Endothelial cell (in vitro differentiated cells): Measurements from ENCODE around the gene DISC1. TPM values are rescaled to one million over a fixed set of nuclear protein-coding genes. Genes with fewer than 3 reads are reported as not detected.

ENCODE experiments used
- DNase-seq: peaks from one replicate; pipeline ENCODE4 v3.0.0; 2021; ENCODE audit warnings: low spot score
- H3K27ac Mint-ChIP-seq: one replicate; pipeline ENCODE4 v1.8.0; 2021; ENCODE audit warnings: mixed read lengths, inconsistent platforms; ENCODE audit not compliant: unreplicated experiment
- H3K27me3 Mint-ChIP-seq: one replicate; pipeline ENCODE4 v1.8.0; 2021; ENCODE audit warnings: mild to moderate bottlenecking, moderate library complexity, mixed read lengths, inconsistent platforms; ENCODE audit not compliant: unreplicated experiment
- H3K36me3 Mint-ChIP-seq: one replicate; pipeline ENCODE4 v1.8.0; 2021; ENCODE audit warnings: mild to moderate bottlenecking, low read depth, mixed read lengths, inconsistent platforms; ENCODE audit not compliant: unreplicated experiment
- H3K4me1 Mint-ChIP-seq: one replicate; pipeline ENCODE4 v1.8.0; 2021; ENCODE audit warnings: mild to moderate bottlenecking, mixed read lengths, inconsistent platforms; ENCODE audit not compliant: unreplicated experiment
- H3K4me3 Mint-ChIP-seq: one replicate; pipeline ENCODE4 v1.8.0; 2021; ENCODE audit warnings: mild to moderate bottlenecking, mixed read lengths, inconsistent platforms; ENCODE audit not compliant: unreplicated experiment
- H3K9me3 Mint-ChIP-seq: one replicate; pipeline ENCODE4 v1.8.0; 2021; ENCODE audit warnings: mixed read lengths, inconsistent platforms; ENCODE audit not compliant: unreplicated experiment
- CTCF ChIP-seq: fragments of 200-600 bp; sonication (generic); IDR thresholded peaks from one replicate; pipeline ENCODE4 v1.5.0; 2021; ENCODE audit warnings: antibody characterized with exemption; ENCODE audit not compliant: unreplicated experiment
- total RNA-seq: library from RNA; stranded (reverse); fragmentation: NEBNext Ultra II Directional; extraction: Animal tissue kit (Norgen Biotek cat#: 25700); gene quantifications from one replicate; pipeline ENCODE4 v1.2.1, GENCODE V29; 2021; ENCODE audit not compliant: unreplicated experiment

The DISC1 gene
- total RNA-seq, 1 donor from 2014 or later = 82.5 TPM

GRCh38 chr1:231605149-231606100 lies 21.2 kb upstream of the DISC1 start:
- H3K9me3 Mint-ChIP-seq = no peaks in the 10 kb centered on the region
- no peaks in the 10 kb centered on the region for H3K27me3 Mint-ChIP-seq
- DNase-seq = no peak
- H3K36me3 Mint-ChIP-seq = no peaks in the 10 kb centered on the region
- H3K4me3 Mint-ChIP-seq = no peak overlapping the region
- no peak overlapping the region for H3K27ac Mint-ChIP-seq
- no peak for TF ChIP-seq CTCF
- peaks cover 8% of the 10 kb centered on the region for H3K4me1 Mint-ChIP-seq

- no peak for DNase-seq
- Mint-ChIP-seq H3K36me3 (no peaks in the 10 kb centered on the region), H3K4me1 (peaks cover 8% of the 10 kb centered on the region), H3K4me3 (no peak overlapping the region), H3K27me3 (peaks cover 5% of the 10 kb centered on the region), H3K27ac (no peak overlapping the region), H3K9me3 (no peaks in the 10 kb centered on the region)
- no peak for TF ChIP-seq CTCF
These were observed 19.9 kb upstream of the DISC1 start for GRCh38 chr1:231606712-231607111.

- Mint-ChIP-seq H3K4me1 (peaks cover 19% of the 10 kb centered on the region), H3K27ac (no peak overlapping the region), H3K9me3 (no peaks in the 10 kb centered on the region), H3K4me3 (no peak overlapping the region), H3K36me3 (no peaks in the 10 kb centered on the region), H3K27me3 (peaks cover 8% of the 10 kb centered on the region)
- DNase-seq = no peak
- TF ChIP-seq CTCF = no peak
These were observed 16.2 kb upstream of the DISC1 start for GRCh38 chr1:231610388-231610787.

DNA sequence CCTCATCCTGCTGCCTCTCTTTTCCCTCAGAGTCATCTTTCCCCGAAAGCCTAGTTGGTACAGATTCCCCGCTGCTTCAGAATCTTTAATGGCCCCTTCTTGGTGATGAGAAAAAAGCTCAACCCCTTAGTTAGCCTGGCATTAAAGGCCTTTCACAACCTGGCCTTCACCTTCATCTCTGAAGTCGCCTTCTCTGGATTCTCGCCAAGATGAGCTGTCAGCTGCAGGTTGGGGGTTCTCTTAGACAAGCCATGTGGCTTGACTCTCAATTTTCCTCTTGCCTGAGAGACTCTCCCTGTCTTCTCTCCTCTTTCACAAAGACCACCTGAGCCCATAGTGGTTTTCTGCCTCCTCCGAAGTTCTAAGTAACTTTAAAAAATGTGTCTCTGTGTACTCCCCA lies 15.5 kb upstream of the DISC1 start:
- Mint-ChIP-seq H3K36me3 (no peaks in the 10 kb centered on the region), H3K4me1 (peaks cover 17% of the 10 kb centered on the region), H3K27ac (no peak overlapping the region), H3K9me3 (no peaks in the 10 kb centered on the region), H3K4me3 (no peak overlapping the region), H3K27me3 (peaks cover 8% of the 10 kb centered on the region)
- DNase-seq = no peak
- no peak for TF ChIP-seq CTCF

GRCh38 chr1:231611851-231612250 lies 14.7 kb upstream of the DISC1 start:
- Mint-ChIP-seq H3K27me3 (peaks cover 8% of the 10 kb centered on the region), H3K4me3 (no peak overlapping the region), H3K36me3 (no peaks in the 10 kb centered on the region), H3K9me3 (no peaks in the 10 kb centered on the region), H3K4me1 (peaks cover 23% of the 10 kb centered on the region), H3K27ac (no peak overlapping the region)
- TF ChIP-seq CTCF = no peak
- no peak for DNase-seq
